Small intestine (tissue), 7 donors: ENCODE results near the gene ZNF445. TPM values are rescaled to one million over a fixed set of nuclear protein-coding genes. Genes with fewer than 3 reads are reported as not detected.

Source experiments
- DNase-seq, 2 donors: peaks; one replicate each; pipeline versions ENCODE4 v3.0.0 to v3.0.0-alpha.2; 2013
- FAIRE-seq: peaks from 2 replicates; lab custom pipeline; 2012; peaks lifted over from hg19 to GRCh38; lab: Jason Lieb, UNC
- H3K27ac ChIP-seq, 3 donors: one replicate each; pipeline ENCODE4 v1.5.1; 2013; ENCODE audit warnings: low read length in 2 of 3, mild to moderate bottlenecking in 2 of 3, control low read depth in 1 of 3, inconsistent platforms in 1 of 3, low read depth in 1 of 3, moderate library complexity in 1 of 3
- H3K27me3 ChIP-seq, 3 donors: one replicate each; pipeline ENCODE4 v1.6.1; 2013; ENCODE audit warnings: low read length in 3 of 3, inconsistent platforms in 1 of 3; ENCODE audit not compliant: control insufficient read depth in 3 of 3, insufficient read depth in 3 of 3
- H3K36me3 ChIP-seq, 3 donors: one replicate each; pipeline ENCODE4 v1.6.1; 2013; ENCODE audit warnings: low read length in 3 of 3, inconsistent platforms in 1 of 3, low read depth in 1 of 3, mild to moderate bottlenecking in 1 of 3, moderate library complexity in 1 of 3; ENCODE audit not compliant: control insufficient read depth in 3 of 3, insufficient read depth in 2 of 3
- H3K4me1 ChIP-seq, 3 donors: one replicate each; pipeline ENCODE4 v1.6.1; 2013; ENCODE audit warnings: low read length in 2 of 3, inconsistent platforms in 1 of 3, low read depth in 1 of 3, mild to moderate bottlenecking in 1 of 3, moderate library complexity in 1 of 3; ENCODE audit not compliant: control insufficient read depth in 3 of 3, insufficient read depth in 2 of 3
- H3K4me3 ChIP-seq, 3 donors: one replicate each; pipeline ENCODE4 v1.5.1; 2013; ENCODE audit warnings: low read length in 3 of 3, control low read depth in 1 of 3, inconsistent platforms in 1 of 3, low read depth in 1 of 3, mild to moderate bottlenecking in 1 of 3, moderate library complexity in 1 of 3
- H3K9me3 ChIP-seq, 2 donors: one replicate each; pipeline ENCODE4 v1.6.1; 2013; ENCODE audit warnings: low read depth in 1 of 2, low read length in 1 of 2; ENCODE audit not compliant: control insufficient read depth in 2 of 2, insufficient read depth in 1 of 2
- WGBS, 3 donors: extraction: QIAGEN DNeasy Blood & Tissue Kit; methylation state at CpG; one replicate each; pipeline ENCODE4 v1.1.7; 2013; 5-methylcytosine and 5-hydroxymethylcytosine counted together
- polyA plus RNA-seq, 4 donors: library from polyadenylated mRNA; stranded (reverse) in 3 of 4; unstranded in 1 of 4; fragments of 200-250 nt in 3 of 4; fragments of 120-200 nt in 1 of 4; gene quantifications; one replicate each; pipeline versions ENCODE4 v1.2.1 to v1.2.3, GENCODE V29; 2013
- donor health status: healthy with polysubstance abuse.
- donor health status: control.
- donor health status: control.
- donor health status: Bipolar disorder and iron deficiency.
- donor health status: healthy.

ZNF445 gene
- polyA plus RNA-seq, 4 donors = 0.89 to 15.3 (median 2.7) TPM

GRCh38 chr3:44499149-44499898 is 21.9 kb upstream of the ZNF445 start:
- WGBS, 3 donors = 97 to 99% (median 97%) methylated on average over 8 of the region's 8 CpGs
- Histone ChIP-seq H3K4me1 (no peaks in the 10 kb centered on the region), H3K9me3 (peaks cover 0 to 73% of the 10 kb centered on the region in 2 donors), H3K27me3 (no peaks in the 10 kb centered on the region), H3K36me3 (peaks cover 7 to 18% (median 17%) of the 10 kb centered on the region in 3 donors), H3K4me3 (no peak overlapping the region), H3K27ac (no peak overlapping the region)
- no peak for FAIRE-seq
- DNase-seq = no peak

GRCh38 chr3:44495636-44496415 is 18.4 kb upstream of the ZNF445 start:
- no peak overlapping the region for H3K4me3 ChIP-seq
- FAIRE-seq = no peak
- no peaks in the 10 kb centered on the region for H3K27me3 ChIP-seq
- H3K9me3 ChIP-seq = peaks cover 0 to 76% of the 10 kb centered on the region in 2 donors
- H3K4me1 ChIP-seq = no peaks in the 10 kb centered on the region
- H3K36me3 ChIP-seq = peaks cover 6 to 16% (median 12%) of the 10 kb centered on the region in 3 donors
- no peak overlapping the region for H3K27ac ChIP-seq
- DNase-seq = no peak
- whole genome bisulfite sequencing, 3 donors = 98 to 99% (median 98%) methylated on average over 6 of the region's 6 CpGs

DNA sequence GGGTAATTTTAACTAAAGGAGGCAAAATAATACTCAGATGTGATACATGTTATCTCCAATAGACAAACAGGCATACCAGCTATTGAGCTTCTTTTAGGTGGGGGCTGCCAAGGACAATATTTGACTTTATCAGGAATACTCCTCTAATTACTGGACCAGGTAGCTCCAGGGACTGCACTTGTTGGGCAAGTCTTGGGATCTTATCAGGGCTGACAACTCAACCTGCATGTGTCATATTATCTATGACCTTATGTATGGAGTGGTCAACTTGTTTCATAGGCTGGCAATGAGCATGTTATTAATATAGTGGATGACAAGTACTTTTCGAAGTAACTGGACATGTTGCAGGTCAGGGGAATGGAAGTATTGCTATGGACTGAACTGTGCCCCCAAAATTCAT is 15.0 kb upstream of the ZNF445 start:
- no peak overlapping the region for H3K27ac ChIP-seq
- peaks cover 0 to 78% of the 10 kb centered on the region in 2 donors for H3K9me3 ChIP-seq
- H3K4me1 ChIP-seq = no peaks in the 10 kb centered on the region
- DNase-seq (no peak), FAIRE-seq (no peak)
- H3K36me3 ChIP-seq = peaks cover 0 to 12% (median 5%) of the 10 kb centered on the region in 3 donors
- H3K4me3 ChIP-seq = no peak overlapping the region
- no peaks in the 10 kb centered on the region for H3K27me3 ChIP-seq
- WGBS, 3 donors = 95 to 97% (median 97%) methylated on average over 1 of the region's 1 CpG

DNA sequence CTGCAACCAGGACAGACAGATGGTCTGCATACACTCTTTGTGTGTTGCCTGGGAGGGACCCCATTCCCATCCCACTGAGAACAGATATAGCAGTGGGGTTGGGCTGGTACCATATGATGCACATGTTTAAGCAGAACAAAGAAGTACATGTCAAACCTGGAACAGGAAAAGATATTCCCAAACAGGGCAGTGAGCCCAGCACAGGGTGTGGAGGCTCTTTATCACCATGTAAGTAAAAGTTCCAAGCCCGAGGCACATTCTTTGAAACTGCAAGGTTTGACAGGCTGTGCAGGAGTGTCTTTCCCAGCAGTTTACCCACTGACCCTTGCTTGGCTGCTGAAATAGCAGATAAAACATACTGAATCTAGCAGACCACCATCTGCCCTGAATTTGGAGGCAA is 5.3 kb upstream of the ZNF445 start:
- no peaks in the 10 kb centered on the region for H3K4me1 ChIP-seq
- H3K9me3 ChIP-seq = peaks cover 0 to 9% of the 10 kb centered on the region in 2 donors
- H3K27ac ChIP-seq = no peak overlapping the region
- FAIRE-seq (no peak), DNase-seq (no peak)
- H3K4me3 ChIP-seq = no peak overlapping the region
- WGBS, 3 donors = 16 to 56% (median 43%) methylated on average over 1 of the region's 1 CpG
- no peaks in the 10 kb centered on the region for H3K36me3 ChIP-seq
- no peaks in the 10 kb centered on the region for H3K27me3 ChIP-seq

GRCh38 chr3:44478606-44479094 is 1.2 kb upstream of the ZNF445 start:
- 81 to 97% (median 93%) methylated on average over 2 of the region's 2 CpGs for WGBS, 3 donors
- no peak for FAIRE-seq

DNA sequence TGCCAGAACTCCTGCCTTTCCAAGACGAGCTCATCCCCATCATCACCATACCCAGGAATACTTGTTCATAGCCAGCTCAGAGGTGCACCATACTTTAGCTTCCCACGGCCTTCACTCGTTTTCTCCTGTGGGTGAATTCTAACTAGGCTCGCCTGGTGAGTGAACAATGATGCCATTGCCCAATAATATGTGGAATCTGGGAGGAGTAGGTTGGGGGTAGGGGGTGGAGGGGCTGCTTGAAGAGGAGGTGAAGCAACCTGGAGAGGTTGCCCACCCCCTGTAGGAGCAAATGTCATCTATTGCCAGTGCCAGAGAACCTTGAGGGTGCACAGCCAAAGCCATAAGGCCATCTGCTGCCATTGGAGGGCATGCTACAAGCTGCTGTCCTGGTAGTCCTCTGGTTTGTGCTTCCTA is 592 bp upstream of the ZNF445 start:
- Histone ChIP-seq H3K27ac (no peak overlapping the region), H3K27me3 (no peaks in the 10 kb centered on the region), H3K4me3 (peak overlapping the region in 2 of 3 donors; percentile 71 to 88), H3K9me3 (no peaks in the 10 kb centered on the region), H3K36me3 (peaks cover 0 to 2% (median 0%) of the 10 kb centered on the region in 3 donors), H3K4me1 (peaks cover 0 to 3% (median 0%) of the 10 kb centered on the region in 3 donors)
- FAIRE-seq = no peak
- 46 to 66% (median 55%) methylated on average over 4 of the region's 4 CpGs for WGBS, 3 donors
- no peak for DNase-seq

More at GRCh38 chr3:44478606-44479094, 1.2 kb upstream of the ZNF445 start:
- Histone ChIP-seq H3K36me3 (peaks cover 0 to 2% (median 0%) of the 10 kb centered on the region in 3 donors), H3K9me3 (no peaks in the 10 kb centered on the region), H3K27ac (no peak overlapping the region), H3K4me1 (peaks cover 0 to 3% (median 0%) of the 10 kb centered on the region in 3 donors), H3K27me3 (no peaks in the 10 kb centered on the region), H3K4me3 (no peak overlapping the region)
- peak in 1 of 2 donors; percentile 13 for DNase-seq

DNA sequence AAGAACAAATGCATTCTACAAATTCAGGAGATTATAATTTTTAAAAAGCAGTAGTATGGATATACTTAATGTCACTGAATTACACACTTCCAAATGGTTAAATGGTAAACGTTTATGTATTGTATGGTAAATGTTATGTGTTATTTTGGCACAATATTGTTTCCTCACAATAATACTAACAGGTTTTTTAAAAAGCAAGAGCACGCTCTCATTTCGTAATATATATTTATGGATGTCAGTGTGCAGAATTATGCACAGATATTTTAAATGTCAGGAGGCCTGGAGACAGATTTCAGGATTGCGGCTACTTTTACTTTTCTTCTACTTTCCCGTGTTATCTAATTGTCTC is 533 bp downstream of the ZNF445 start:
- Histone ChIP-seq H3K27me3 (no peaks in the 10 kb centered on the region), H3K36me3 (peaks cover 0 to 2% (median 0%) of the 10 kb centered on the region in 3 donors), H3K27ac (peak overlapping the region in 2 of 3 donors; percentile 38 to 48), H3K4me1 (peaks cover 0 to 3% (median 0%) of the 10 kb centered on the region in 3 donors), H3K4me3 (peak overlapping the region; percentile 71 to 88 (median 86)), H3K9me3 (no peaks in the 10 kb centered on the region)
- FAIRE-seq (no peak), DNase-seq (no peak)
- WGBS, 3 donors = 0 to 2% (median 0%) methylated on average over 5 of the region's 5 CpGs

GRCh38 chr3:44476181-44476611 is 1.3 kb downstream of the ZNF445 start:
- peaks cover 0 to 2% (median 0%) of the 10 kb centered on the region in 3 donors for H3K36me3 ChIP-seq
- DNase-seq (peak in 1 of 2 donors; percentile 32), FAIRE-seq (no peak)
- H3K4me3 ChIP-seq = peak overlapping the region in 1 of 3 donors; percentile 71
- 9 to 21% (median 13%) methylated on average over 6 of the region's 6 CpGs for WGBS, 3 donors
- H3K9me3 ChIP-seq = no peaks in the 10 kb centered on the region
- H3K4me1 ChIP-seq = peaks cover 0 to 3% (median 0%) of the 10 kb centered on the region in 3 donors
- H3K27me3 ChIP-seq = no peaks in the 10 kb centered on the region
- H3K27ac ChIP-seq = no peak overlapping the region
